ENCODE data around the gene TRAM1L1.

The TRAM1L1 gene

DNA sequence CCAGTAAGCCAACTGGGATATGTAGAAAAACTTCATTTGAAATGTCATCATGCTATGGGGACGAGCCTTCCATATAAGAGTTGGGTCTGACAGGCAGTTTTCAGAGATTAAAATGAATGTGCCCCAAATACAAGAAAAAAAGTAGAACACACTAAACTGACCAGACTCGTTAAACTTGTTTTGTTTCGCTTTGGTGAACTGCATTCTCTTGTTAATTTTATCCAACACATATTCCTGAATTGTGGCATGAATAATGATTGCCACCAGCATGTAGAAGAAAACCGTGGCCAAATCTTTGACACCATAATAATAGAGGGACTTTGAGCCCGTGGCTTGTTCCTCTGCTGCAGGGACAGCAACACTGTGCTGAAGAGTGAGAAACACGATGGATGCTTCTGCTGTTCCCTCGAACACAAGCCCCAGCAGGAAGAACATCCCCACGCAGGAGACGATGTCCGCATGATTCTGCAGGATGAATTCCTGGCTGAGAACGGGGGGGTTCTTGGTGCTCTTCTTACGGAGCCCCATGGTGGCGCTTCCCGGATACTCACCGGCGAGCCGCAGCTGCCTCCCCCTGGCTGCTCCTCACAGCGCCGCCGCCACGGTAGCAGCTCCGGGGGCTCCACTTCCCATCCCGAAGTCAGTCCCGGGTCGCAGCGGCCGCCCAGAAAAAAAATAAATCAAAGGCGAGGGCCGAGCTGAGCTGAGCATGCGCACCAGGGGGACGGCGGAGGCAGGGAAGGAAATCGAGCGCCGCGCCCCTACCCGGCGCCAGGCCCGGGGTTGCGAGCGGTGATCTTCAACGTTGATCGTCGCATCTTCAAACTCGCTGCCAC lies at the start of gene TRAM1L1:
Gene TRAM1L1, minus strand, starts transcription at position 711 of the 836 bp plus-strand sequence. Its CDS starts 183 bp downstream, at position 528.
- peaks cover 1% of the 10 kb centered on the region; the same call in 1 of the 2 replicates for H3K4me1 ChIP-seq (ENCODE audit: control insufficient read depth, insufficient read depth, low read length)
- H3K27me3 ChIP-seq (ENCODE audit: control insufficient read depth, insufficient read depth, low read length), result no peaks in the 10 kb centered on the region
- H3K27ac ChIP-seq (ENCODE audit: low read length), result no peak within 1 kb of the TSS
- H3K9me3 ChIP-seq (ENCODE audit: control insufficient read depth, insufficient read depth, low read length), result no peaks in the 10 kb centered on the region
- H3K4me3 ChIP-seq (ENCODE audit: low read length), result peak within 1 kb of the TSS; percentile 75; the same call in 1 of the 2 replicates
- no CpG with 5 or more reads among the region's 45 CpGs for WGBS (ENCODE audit: insufficient coverage, insufficient read length)
- DNase-seq (ENCODE audit: low read depth, low spot score), result peak; percentile 61
- no peaks in the 10 kb centered on the region for H3K36me3 ChIP-seq (ENCODE audit: control insufficient read depth, insufficient read depth, low read length)

DNA sequence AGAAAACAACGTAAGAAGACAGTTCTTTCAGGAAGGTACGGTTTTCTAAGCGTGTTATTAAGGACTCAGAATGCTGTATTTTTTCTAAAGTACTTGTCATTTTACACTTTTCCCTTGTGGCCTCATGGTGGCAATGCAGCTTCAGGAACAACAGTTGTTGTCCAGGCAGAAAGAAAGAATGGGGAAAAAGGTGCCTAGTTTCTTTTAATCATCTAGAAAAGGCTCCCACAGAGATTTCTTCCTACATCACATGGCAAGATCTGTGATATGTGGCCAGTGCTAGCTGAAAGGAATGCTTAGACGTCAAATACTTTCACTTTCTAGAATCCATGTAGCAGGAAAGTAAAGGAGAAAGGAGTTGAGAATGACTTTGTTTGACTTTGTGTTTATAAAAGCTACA lies 49.0 kb upstream of the TRAM1L1 start:
- WGBS (ENCODE audit: insufficient coverage, insufficient read length), result no CpG with 5 or more reads among the region's 4 CpGs
- Histone ChIP-seq H3K4me1 (ENCODE audit: control insufficient read depth, insufficient read depth, low read length) (no peaks in the 10 kb centered on the region), H3K36me3 (ENCODE audit: control insufficient read depth, insufficient read depth, low read length) (no peaks in the 10 kb centered on the region), H3K27me3 (ENCODE audit: control insufficient read depth, insufficient read depth, low read length) (no peaks in the 10 kb centered on the region), H3K4me3 (ENCODE audit: low read length) (no peak overlapping the region), H3K27ac (ENCODE audit: low read length) (no peak overlapping the region), H3K9me3 (ENCODE audit: control insufficient read depth, insufficient read depth, low read length) (no peaks in the 10 kb centered on the region)
- peak; percentile 18 for DNase-seq (ENCODE audit: low read depth, low spot score)

GRCh38 chr4:117096886-117097285 lies 11.5 kb upstream of the TRAM1L1 start:
- Histone ChIP-seq H3K27ac (ENCODE audit: low read length) (no peak overlapping the region), H3K27me3 (ENCODE audit: control insufficient read depth, insufficient read depth, low read length) (no peaks in the 10 kb centered on the region), H3K36me3 (ENCODE audit: control insufficient read depth, insufficient read depth, low read length) (no peaks in the 10 kb centered on the region), H3K4me1 (ENCODE audit: control insufficient read depth, insufficient read depth, low read length) (no peaks in the 10 kb centered on the region), H3K4me3 (ENCODE audit: low read length) (no peak overlapping the region), H3K9me3 (ENCODE audit: control insufficient read depth, insufficient read depth, low read length) (no peaks in the 10 kb centered on the region)
- no peak for DNase-seq (ENCODE audit: low read depth, low spot score)

- H3K27me3 ChIP-seq (ENCODE audit: control insufficient read depth, insufficient read depth, low read length), result no peaks in the 10 kb centered on the region
- H3K4me3 ChIP-seq (ENCODE audit: low read length), result no peak overlapping the region
- H3K4me1 ChIP-seq (ENCODE audit: control insufficient read depth, insufficient read depth, low read length), result no peaks in the 10 kb centered on the region
- no peaks in the 10 kb centered on the region for H3K9me3 ChIP-seq (ENCODE audit: control insufficient read depth, insufficient read depth, low read length)
- no peaks in the 10 kb centered on the region for H3K36me3 ChIP-seq (ENCODE audit: control insufficient read depth, insufficient read depth, low read length)
- no peak overlapping the region for H3K27ac ChIP-seq (ENCODE audit: low read length)
- DNase-seq (ENCODE audit: low read depth, low spot score), result no peak
- 100% methylated on average over 1 of the region's 5 CpGs for WGBS (ENCODE audit: insufficient coverage, insufficient read length)
Measured at GRCh38 chr4:117096462-117096861, 11.1 kb upstream of the TRAM1L1 start.

DNA sequence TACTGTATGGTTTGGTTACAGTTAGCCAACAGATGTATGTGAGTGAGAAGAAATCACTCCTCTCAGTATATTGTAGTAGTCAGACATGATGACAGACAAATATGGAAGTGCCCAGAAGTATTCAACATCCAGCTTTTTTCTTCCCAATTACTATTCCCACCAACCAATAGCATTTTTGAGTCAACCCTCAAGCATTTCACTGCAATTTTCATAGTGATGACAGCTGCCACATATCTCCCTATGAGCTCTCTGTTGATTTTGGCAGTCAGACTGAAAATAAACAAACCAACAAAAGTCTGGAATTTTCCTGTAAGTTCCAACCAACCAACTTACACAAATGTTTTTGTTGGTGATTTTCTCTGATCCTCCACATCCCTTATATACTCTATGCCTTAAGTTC lies 8.2 kb upstream of the TRAM1L1 start:
- Histone ChIP-seq H3K27ac (ENCODE audit: low read length) (no peak overlapping the region), H3K9me3 (ENCODE audit: control insufficient read depth, insufficient read depth, low read length) (no peaks in the 10 kb centered on the region), H3K4me3 (ENCODE audit: low read length) (no peak overlapping the region), H3K4me1 (ENCODE audit: control insufficient read depth, insufficient read depth, low read length) (no peaks in the 10 kb centered on the region), H3K27me3 (ENCODE audit: control insufficient read depth, insufficient read depth, low read length) (no peaks in the 10 kb centered on the region), H3K36me3 (ENCODE audit: control insufficient read depth, insufficient read depth, low read length) (no peaks in the 10 kb centered on the region)
- DNase-seq (ENCODE audit: low read depth, low spot score), result no peak

DNA sequence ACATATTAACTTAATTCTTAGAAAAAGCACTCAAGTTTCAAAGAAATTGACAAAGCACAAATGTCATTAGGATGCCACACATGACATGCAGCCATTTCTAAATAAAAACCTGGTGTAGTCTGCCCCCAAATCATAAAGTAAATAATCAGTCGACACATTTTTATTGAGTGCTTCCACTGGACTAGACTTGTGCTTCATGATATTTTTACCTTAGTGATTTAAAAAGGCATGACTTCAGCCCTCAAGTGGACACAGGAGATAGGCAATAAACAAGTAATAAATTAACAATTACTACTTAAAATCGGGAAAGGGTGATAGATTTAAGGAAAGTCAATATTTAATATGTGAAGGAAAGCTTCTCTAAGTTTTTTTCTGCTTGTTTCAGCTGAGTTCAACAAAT lies 7.6 kb downstream of the TRAM1L1 start:
- no peak for DNase-seq (ENCODE audit: low read depth, low spot score)
- Histone ChIP-seq H3K27me3 (ENCODE audit: control insufficient read depth, insufficient read depth, low read length) (no peaks in the 10 kb centered on the region), H3K4me3 (ENCODE audit: low read length) (no peak overlapping the region), H3K36me3 (ENCODE audit: control insufficient read depth, insufficient read depth, low read length) (no peaks in the 10 kb centered on the region), H3K4me1 (ENCODE audit: control insufficient read depth, insufficient read depth, low read length) (no peaks in the 10 kb centered on the region), H3K9me3 (ENCODE audit: control insufficient read depth, insufficient read depth, low read length) (no peaks in the 10 kb centered on the region), H3K27ac (ENCODE audit: low read length) (no peak overlapping the region)
- no CpG with 5 or more reads among the region's 2 CpGs for WGBS (ENCODE audit: insufficient coverage, insufficient read length)

DNA sequence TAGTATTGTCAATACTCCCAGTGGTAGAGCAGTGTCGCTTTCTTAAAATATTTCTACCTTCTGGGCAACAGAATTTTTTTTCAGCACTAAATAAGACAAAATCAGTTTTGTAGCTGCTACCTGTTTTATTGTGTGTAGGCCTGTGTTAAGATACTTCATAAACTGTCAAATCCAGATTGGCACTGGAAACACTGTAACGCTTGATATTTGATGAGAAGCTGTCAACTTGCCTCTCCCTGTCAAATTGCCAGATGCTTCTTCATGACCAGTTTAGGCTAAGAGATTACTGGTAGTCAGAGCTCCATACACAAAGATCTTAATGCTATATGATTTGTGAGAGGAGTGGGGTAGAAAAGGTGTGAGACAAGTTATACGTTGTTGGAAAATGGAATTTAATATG lies 17.3 kb downstream of the TRAM1L1 start:
- 100% methylated on average over 1 of the region's 3 CpGs for WGBS (ENCODE audit: insufficient coverage, insufficient read length)

GRCh38 chr4:117063961-117064696 lies 21.2 kb downstream of the TRAM1L1 start:
- H3K4me3 ChIP-seq (ENCODE audit: low read length), result no peak overlapping the region
- H3K27ac ChIP-seq (ENCODE audit: low read length), result no peak overlapping the region
- no peaks in the 10 kb centered on the region for H3K9me3 ChIP-seq (ENCODE audit: control insufficient read depth, insufficient read depth, low read length)
- no peaks in the 10 kb centered on the region for H3K4me1 ChIP-seq (ENCODE audit: control insufficient read depth, insufficient read depth, low read length)
- no peaks in the 10 kb centered on the region for H3K36me3 ChIP-seq (ENCODE audit: control insufficient read depth, insufficient read depth, low read length)
- H3K27me3 ChIP-seq (ENCODE audit: control insufficient read depth, insufficient read depth, low read length), result no peaks in the 10 kb centered on the region
- DNase-seq (ENCODE audit: low read depth, low spot score), result no peak
- WGBS (ENCODE audit: insufficient coverage, insufficient read length), result no CpG with 5 or more reads among the region's 2 CpGs

More for the DNA sequence above, 17.3 kb downstream of the TRAM1L1 start:
- Histone ChIP-seq H3K4me1 (ENCODE audit: control insufficient read depth, insufficient read depth, low read length) (no peaks in the 10 kb centered on the region), H3K27me3 (ENCODE audit: control insufficient read depth, insufficient read depth, low read length) (no peaks in the 10 kb centered on the region), H3K4me3 (ENCODE audit: low read length) (no peak overlapping the region), H3K9me3 (ENCODE audit: control insufficient read depth, insufficient read depth, low read length) (no peaks in the 10 kb centered on the region), H3K36me3 (ENCODE audit: control insufficient read depth, insufficient read depth, low read length) (no peaks in the 10 kb centered on the region), H3K27ac (ENCODE audit: low read length) (no peak overlapping the region)
- no peak for DNase-seq (ENCODE audit: low read depth, low spot score)

GRCh38 chr4:117042962-117043361 lies 42.4 kb downstream of the TRAM1L1 start:
- DNase-seq (ENCODE audit: low read depth, low spot score), result no peak

More at GRCh38 chr4:117042962-117043361, 42.4 kb downstream of the TRAM1L1 start:
- Histone ChIP-seq H3K27me3 (ENCODE audit: control insufficient read depth, insufficient read depth, low read length) (no peaks in the 10 kb centered on the region), H3K36me3 (ENCODE audit: control insufficient read depth, insufficient read depth, low read length) (no peaks in the 10 kb centered on the region), H3K4me1 (ENCODE audit: control insufficient read depth, insufficient read depth, low read length) (no peaks in the 10 kb centered on the region; the same call in 1 of the 2 replicates), H3K27ac (ENCODE audit: low read length) (no peak overlapping the region), H3K4me3 (ENCODE audit: low read length) (no peak overlapping the region), H3K9me3 (ENCODE audit: control insufficient read depth, insufficient read depth, low read length) (no peaks in the 10 kb centered on the region)
- 100% methylated on average over 2 of the region's 5 CpGs for whole genome bisulfite sequencing (ENCODE audit: insufficient coverage, insufficient read length)
